ENCODE measurements around the gene GFAP. TPM values are rescaled to one million over a fixed set of nuclear protein-coding genes. Genes with fewer than 3 reads are reported as not detected.

Gene GFAP
- polyA plus RNA-seq, 6 donors from 2014 or later, result 0.30 to 0.83 (median 0.66) TPM; not detected in 1

DNA sequence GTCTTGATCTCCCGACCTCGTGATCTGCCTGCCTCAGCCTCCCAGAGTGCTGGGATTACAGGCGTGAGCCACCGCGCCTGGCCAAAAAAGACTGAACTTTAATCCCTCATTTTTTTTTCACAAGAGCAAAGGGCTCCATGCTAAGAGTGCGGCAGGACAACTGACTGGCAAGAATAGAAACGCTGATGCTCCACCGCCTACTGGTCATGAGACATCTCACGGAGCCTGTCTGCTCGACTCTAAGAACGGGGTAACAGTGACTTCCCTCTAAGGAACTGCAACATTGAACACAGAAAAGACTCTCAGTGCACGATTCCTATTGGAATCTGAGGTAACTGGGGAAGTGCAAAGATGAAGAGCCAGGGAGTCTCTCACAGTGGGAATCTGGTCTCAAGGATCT is 43.7 kb downstream of the GFAP start:
- Mint-ChIP-seq H3K4me1 (no peaks in the 10 kb centered on the region), H3K9me3 (no peaks in the 10 kb centered on the region), H3K4me3 (no peak overlapping the region), H3K27ac (peak overlapping the region in 1 of 6 donors; percentile 54), H3K27me3 (no peaks in the 10 kb centered on the region), H3K36me3 (peaks cover 20 to 23% of the 10 kb centered on the region in 2 donors)
- DNase-seq (no peak), ATAC-seq (ENCODE audit: low read depth in 2 of 2) (no peak)

DNA sequence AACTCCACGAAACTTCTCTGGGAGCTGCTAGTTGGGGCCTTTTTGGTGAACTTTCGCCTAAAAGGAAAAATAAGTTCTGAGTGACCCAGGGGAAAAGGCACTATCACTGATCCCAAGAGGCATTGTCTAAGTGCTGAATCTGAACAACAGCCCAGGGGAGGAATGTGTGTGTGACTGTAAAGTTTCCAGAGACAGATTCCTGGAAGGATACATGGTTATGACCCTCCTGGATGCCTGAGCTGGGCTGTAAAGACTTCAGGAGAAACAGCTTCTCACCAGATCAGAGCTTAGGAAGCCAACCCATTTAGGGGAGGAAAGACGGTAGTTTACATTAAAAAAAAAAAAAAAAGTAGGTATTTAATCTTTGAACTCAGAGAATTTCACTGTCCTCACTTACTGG is 47.5 kb downstream of the GFAP start:
- DNase-seq (no peak), ATAC-seq (ENCODE audit: low read depth in 2 of 2) (no peak)
- H3K9me3 Mint-ChIP-seq, result no peaks in the 10 kb centered on the region
- peak overlapping the region in 1 of 6 donors; percentile 50 for H3K27ac Mint-ChIP-seq
- H3K27me3 Mint-ChIP-seq, result no peaks in the 10 kb centered on the region
- H3K4me1 Mint-ChIP-seq, result no peaks in the 10 kb centered on the region
- no peak overlapping the region for H3K4me3 Mint-ChIP-seq
- peaks cover 23 to 27% of the 10 kb centered on the region in 2 donors for H3K36me3 Mint-ChIP-seq

DNA sequence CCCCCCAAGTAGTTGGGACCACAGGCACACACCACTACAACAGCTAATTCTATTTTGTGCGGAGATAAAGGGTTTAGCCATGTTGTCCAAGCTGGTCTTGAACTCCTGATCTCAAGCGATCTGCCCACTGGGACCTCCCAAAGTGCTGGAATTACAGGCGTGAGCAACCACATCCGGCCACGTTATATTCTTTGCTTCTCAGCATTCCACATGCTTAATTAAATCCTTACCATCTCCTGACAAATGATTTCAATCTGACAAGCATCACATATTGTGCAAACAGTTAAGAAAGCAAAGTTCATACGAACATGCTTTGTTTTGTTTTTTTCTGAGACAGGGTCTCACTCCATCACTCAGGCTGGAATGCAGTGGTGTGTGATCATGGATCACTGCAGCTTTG is 49.4 kb downstream of the GFAP start:
- Mint-ChIP-seq H3K9me3 (no peaks in the 10 kb centered on the region), H3K4me3 (no peak overlapping the region), H3K36me3 (peaks cover 23% of the 10 kb centered on the region in 2 donors), H3K27me3 (no peaks in the 10 kb centered on the region), H3K27ac (peak overlapping the region in 1 of 6 donors; percentile 37), H3K4me1 (no peaks in the 10 kb centered on the region)
- no peak for DNase-seq
- no peak for ATAC-seq (ENCODE audit: low read depth in 2 of 2)

DNA sequence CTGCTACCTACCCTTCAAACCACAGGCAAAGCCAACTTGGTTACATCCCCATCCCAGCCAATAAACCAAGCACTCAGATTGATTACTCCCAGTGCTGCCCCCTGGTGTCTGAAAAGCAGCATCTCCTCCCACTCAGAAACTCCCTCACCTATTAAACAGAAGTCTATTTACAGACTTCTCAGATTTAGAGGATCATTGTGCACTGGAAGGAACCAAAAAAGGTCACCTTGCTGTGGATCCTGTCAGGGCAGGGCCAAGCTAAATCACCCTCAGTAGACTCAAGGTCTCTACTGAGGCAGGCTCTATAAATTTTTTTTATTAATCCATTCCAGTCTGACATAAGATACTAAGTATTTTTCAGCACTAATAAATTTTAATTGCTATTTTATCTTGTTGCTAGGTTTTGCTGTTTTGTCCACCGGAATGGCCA is 50.1 kb downstream of the GFAP start:
- Mint-ChIP-seq H3K27ac (no peak overlapping the region), H3K27me3 (no peaks in the 10 kb centered on the region), H3K36me3 (peaks cover 23 to 28% of the 10 kb centered on the region in 2 donors)

DNA sequence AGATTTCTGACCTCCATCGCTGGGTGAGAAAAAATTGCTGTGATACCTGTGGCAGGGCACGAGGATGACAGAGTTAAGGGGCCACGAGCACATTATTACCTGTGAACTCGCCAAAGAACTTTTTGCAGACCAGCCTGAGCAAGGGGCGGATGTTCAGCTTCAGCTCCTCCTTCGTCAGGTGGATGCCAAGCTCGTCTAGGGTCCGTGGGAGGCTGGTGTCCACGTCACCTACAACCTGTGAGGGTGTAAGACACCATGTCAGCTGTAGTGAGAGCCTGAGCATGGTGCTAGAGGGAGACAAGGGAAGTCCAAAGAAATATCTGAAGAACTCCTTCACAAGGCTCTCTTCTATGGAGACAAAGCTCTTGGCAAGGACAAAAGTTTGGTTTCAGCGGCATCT is 50.5 kb downstream of the GFAP start:
- Mint-ChIP-seq H3K36me3 (peaks cover 26 to 30% of the 10 kb centered on the region in 2 donors), H3K4me1 (peaks cover 0 to 1% (median under 1%) of the 10 kb centered on the region in 3 donors), H3K9me3 (no peaks in the 10 kb centered on the region), H3K27me3 (no peaks in the 10 kb centered on the region), H3K4me3 (no peak overlapping the region), H3K27ac (no peak overlapping the region)
- no peak for ATAC-seq (ENCODE audit: low read depth in 2 of 2)
- no peak for DNase-seq

More for the DNA sequence above, 50.1 kb downstream of the GFAP start:
- Mint-ChIP-seq H3K4me1 (no peaks in the 10 kb centered on the region), H3K4me3 (no peak overlapping the region), H3K9me3 (no peaks in the 10 kb centered on the region)
- DNase-seq, result peak; percentile 60
- ATAC-seq (ENCODE audit: low read depth in 2 of 2), result peak; percentile 48 to 67

DNA sequence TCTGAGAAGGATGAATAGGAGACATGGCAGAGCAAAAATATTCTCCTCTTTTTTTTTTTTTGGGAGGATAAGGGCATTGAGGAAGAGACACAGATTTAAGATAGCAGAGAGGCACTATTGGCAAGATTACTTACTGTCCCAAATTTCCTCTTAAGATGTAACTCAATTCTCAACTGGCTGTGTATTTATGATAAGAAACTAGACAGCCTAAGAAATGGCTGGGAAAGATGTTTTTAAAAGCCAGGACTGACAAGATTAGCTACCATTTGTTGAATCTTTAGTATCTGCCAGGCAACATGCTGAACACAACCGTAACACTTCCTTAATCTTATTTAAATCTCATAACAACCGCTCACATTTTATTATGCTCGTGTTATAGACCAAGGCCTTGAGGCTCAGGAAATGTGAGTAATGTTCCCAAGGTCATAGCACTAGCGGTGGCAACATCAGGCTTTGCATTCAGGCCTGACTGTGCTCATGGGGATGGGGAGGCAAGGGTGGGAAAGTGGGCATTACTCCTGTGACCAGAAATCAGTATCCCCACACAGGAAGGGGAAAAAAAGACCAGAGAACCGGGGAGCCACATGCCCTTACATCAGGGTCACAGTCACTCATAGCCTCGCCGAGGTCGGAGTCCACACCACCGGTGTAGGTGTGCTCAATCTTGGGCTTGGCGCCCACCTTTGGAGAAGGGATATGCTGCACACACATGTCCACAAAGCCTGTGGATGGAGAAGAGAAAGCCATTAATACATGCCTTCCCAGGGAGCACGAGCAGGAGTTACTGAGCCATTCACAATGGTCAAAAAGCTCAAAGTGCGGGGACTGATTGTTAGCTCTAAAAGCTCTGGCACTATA is 52.0 kb downstream of the GFAP start:
- H3K4me3 Mint-ChIP-seq, result peak overlapping the region in 1 of 8 donors; percentile 35
- H3K27ac Mint-ChIP-seq, result no peak overlapping the region
- no peaks in the 10 kb centered on the region for H3K27me3 Mint-ChIP-seq
- DNase-seq, result no peak
- H3K9me3 Mint-ChIP-seq, result no peaks in the 10 kb centered on the region
- H3K4me1 Mint-ChIP-seq, result peaks cover 0 to 4% (median 4%) of the 10 kb centered on the region in 3 donors
- ATAC-seq (ENCODE audit: low read depth in 2 of 2), result no peak
- peaks cover 24 to 27% of the 10 kb centered on the region in 2 donors for H3K36me3 Mint-ChIP-seq

DNA sequence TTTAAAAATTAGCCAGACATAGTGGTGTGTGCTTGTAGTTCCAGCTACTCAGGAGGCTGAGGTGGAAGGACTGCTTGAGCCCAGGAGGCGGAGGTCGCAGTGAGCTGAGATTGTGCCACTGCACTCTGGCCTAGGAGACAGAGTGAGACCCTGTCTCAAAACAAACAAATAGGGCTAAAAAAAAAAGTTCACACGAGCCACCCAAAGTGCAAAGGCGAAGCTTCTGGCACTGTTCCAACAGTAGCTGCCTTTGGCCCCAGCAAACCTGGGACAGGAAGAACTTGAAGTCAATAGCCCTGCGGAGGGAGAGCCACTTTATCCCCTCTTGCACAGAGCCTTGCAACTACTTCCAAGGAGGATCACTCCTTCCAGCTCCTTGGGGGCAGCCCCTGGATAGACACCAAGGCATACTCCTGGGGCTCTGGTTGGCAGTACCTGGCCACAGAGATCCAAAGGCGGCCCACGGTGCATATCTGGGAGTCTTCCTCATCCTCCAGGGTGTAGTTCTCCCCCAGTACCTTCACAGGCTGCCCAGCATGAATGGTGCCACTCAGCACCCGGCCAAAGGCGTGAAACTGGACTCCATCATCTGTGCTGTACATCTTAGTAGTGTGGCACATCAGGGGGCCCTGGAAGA is 52.9 kb downstream of the GFAP start:
- H3K27me3 Mint-ChIP-seq, result no peaks in the 10 kb centered on the region
- no peak for DNase-seq
- H3K4me3 Mint-ChIP-seq, result peak overlapping the region in 1 of 8 donors; percentile 15
- peaks cover 24 to 27% of the 10 kb centered on the region in 2 donors for H3K36me3 Mint-ChIP-seq
- peak overlapping the region in 1 of 6 donors; percentile 83 for H3K27ac Mint-ChIP-seq
- no peak for ATAC-seq (ENCODE audit: low read depth in 2 of 2)
- H3K9me3 Mint-ChIP-seq, result no peaks in the 10 kb centered on the region
- H3K4me1 Mint-ChIP-seq, result peaks cover 0 to 4% (median 4%) of the 10 kb centered on the region in 3 donors

DNA sequence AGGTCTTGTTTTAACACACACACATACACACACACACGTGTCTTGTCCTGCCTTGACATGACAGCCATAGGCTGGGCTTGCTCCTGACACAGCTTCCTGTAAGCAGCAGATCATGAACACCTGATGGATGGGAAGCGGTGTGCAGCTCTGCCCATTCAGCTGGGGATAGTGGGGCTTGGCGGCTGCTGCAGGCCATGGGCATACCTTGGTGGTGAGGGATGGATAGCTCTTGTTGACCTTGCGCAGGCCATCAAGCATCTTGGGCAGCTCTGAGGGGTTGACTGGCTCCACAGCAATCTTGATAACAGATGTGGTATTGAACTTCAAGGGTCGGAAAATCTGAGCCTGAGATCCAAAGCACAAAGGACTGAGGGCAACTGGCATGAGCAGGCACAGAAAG is 55.6 kb downstream of the GFAP start:
- no peak for DNase-seq
- Mint-ChIP-seq H3K4me1 (peaks cover 0 to 4% (median 4%) of the 10 kb centered on the region in 3 donors), H3K36me3 (peaks cover 28 to 30% of the 10 kb centered on the region in 2 donors), H3K27ac (peak overlapping the region in 2 of 6 donors; percentile 9 to 52), H3K9me3 (no peaks in the 10 kb centered on the region), H3K27me3 (no peaks in the 10 kb centered on the region), H3K4me3 (no peak overlapping the region)
- ATAC-seq (ENCODE audit: low read depth in 2 of 2), result no peak

DNA sequence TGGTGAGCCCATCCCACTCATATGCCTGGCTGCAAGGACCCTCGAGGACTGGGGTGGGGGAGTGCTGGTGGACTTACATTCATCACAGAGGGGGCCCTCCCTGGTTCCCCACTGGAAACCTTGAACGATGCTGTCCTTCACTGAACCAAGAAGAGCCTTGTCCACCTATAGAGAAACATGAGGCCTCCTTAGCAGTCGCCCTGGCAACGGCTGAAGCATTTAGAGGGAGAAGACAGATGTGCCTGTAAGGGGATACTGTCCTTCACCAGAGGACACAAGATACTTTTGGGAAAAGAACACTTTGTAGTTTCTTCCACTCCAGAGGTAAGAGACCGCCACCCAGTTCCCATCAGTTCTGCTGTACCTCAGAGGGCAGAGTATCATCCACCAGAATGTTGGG is 61.1 kb downstream of the GFAP start:
- Mint-ChIP-seq H3K9me3 (no peaks in the 10 kb centered on the region), H3K27me3 (no peaks in the 10 kb centered on the region), H3K4me3 (no peak overlapping the region), H3K4me1 (peaks cover 0 to 10% (median 5%) of the 10 kb centered on the region in 3 donors), H3K27ac (peak overlapping the region in 2 of 6 donors; percentile 54 to 92), H3K36me3 (peaks cover 14 to 17% of the 10 kb centered on the region in 2 donors)
- DNase-seq, result no peak
- ATAC-seq (ENCODE audit: low read depth in 2 of 2), result no peak

Other genes starting within 250 kb of the GFAP start
- gene CCDC43, start 225.7 kb downstream of the GFAP start, polyA plus RNA-seq (ENCODE audit: low read depth in 6 of 6), result 10 to 100 TPM in 4 of 6 donors, 1 to 10 TPM in 2; 3.7 to 13.8 (median 11.1) TPM
- gene DBF4B, start 206.8 kb downstream of the GFAP start, polyA plus RNA-seq (ENCODE audit: low read depth in 6 of 6), result 1 to 10 TPM in 3 of 6 donors, under 1 TPM in 3; 0.40 to 1.7 (median 0.79) TPM
- under 1 TPM in 1 of 6 donors, not detected in 5; 0.13 TPM for gene ADAM11, start 156.5 kb downstream of the GFAP start, polyA plus RNA-seq (ENCODE audit: low read depth in 6 of 6)
- not detected for gene GJC1, start 85.2 kb downstream of the GFAP start, polyA plus RNA-seq (ENCODE audit: low read depth in 6 of 6)
- not detected for gene HIGD1B, start 67.6 kb downstream of the GFAP start, polyA plus RNA-seq (ENCODE audit: low read depth in 6 of 6)
- gene EFTUD2, start 16.1 kb downstream of the GFAP start, polyA plus RNA-seq (ENCODE audit: low read depth in 6 of 6), result 10 to 100 TPM; 45.4 to 92.7 (median 66.5) TPM
- not detected for gene KIF18B, start 32.3 kb upstream of the GFAP start, polyA plus RNA-seq (ENCODE audit: low read depth in 6 of 6)
- gene C1QL1, start 52.8 kb upstream of the GFAP start, polyA plus RNA-seq (ENCODE audit: low read depth in 6 of 6), result not detected
- gene DCAKD, start 136.1 kb upstream of the GFAP start, polyA plus RNA-seq (ENCODE audit: low read depth in 6 of 6), result 10 to 100 TPM in 4 of 6 donors, 1 to 10 TPM in 2; 3.1 to 15.5 (median 11.1) TPM
- 10 to 100 TPM; 29.2 to 98.6 (median 55.5) TPM for gene NMT1, start 145.8 kb upstream of the GFAP start, polyA plus RNA-seq (ENCODE audit: low read depth in 6 of 6)
- not detected for gene PLCD3, start 217.0 kb upstream of the GFAP start, polyA plus RNA-seq (ENCODE audit: low read depth in 6 of 6)
- 10 to 100 TPM; 15.4 to 27.1 (median 20.4) TPM for gene ACBD4, start 220.2 kb upstream of the GFAP start, polyA plus RNA-seq (ENCODE audit: low read depth in 6 of 6)
- 1 to 10 TPM; 3.2 to 5.3 (median 4.1) TPM for gene HEXIM1, start 233.0 kb upstream of the GFAP start, polyA plus RNA-seq (ENCODE audit: low read depth in 6 of 6)
- 1 to 10 TPM; 2.1 to 6.7 (median 4.3) TPM for gene HEXIM2, start 246.4 kb upstream of the GFAP start, polyA plus RNA-seq (ENCODE audit: low read depth in 6 of 6)

Measured in naive B cell (primary cell).